ENCODE measurements around the gene RANBP9. TPM values are rescaled to one million over a fixed set of nuclear protein-coding genes. Genes with fewer than 3 reads are reported as not detected.

Gene RANBP9
- total RNA-seq, 1 donor from 2014 or later: 42.1 TPM

GRCh38 chr6:13638014-13638413 lies 73.6 kb downstream of the RANBP9 start:
- FAIRE-seq: no peak
- no peak overlapping the region for H3K27ac Mint-ChIP-seq (ENCODE audit: unreplicated experiment)

GRCh38 chr6:13635948-13636658 lies 75.5 kb downstream of the RANBP9 start:
- no peak overlapping the region for H3K4me3 Mint-ChIP-seq (ENCODE audit: unreplicated experiment)
- H3K9ac ChIP-seq (ENCODE audit: low read length): no peak overlapping the region
- no peaks in the 10 kb centered on the region for H4K20me1 ChIP-seq (ENCODE audit: insufficient read depth, low read length)
- H3K4me3 ChIP-seq (ENCODE audit: insufficient read depth, low read depth, low read length): no peak overlapping the region
- H3K79me2 ChIP-seq (ENCODE audit: insufficient read depth, low read length): no peaks in the 10 kb centered on the region
- H3K27ac Mint-ChIP-seq (ENCODE audit: unreplicated experiment): no peak overlapping the region
- peaks cover 6% of the 10 kb centered on the region for H3K36me3 Mint-ChIP-seq (ENCODE audit: low read depth, unreplicated experiment)
- H3K27me3 Mint-ChIP-seq (ENCODE audit: low read depth, unreplicated experiment): no peaks in the 10 kb centered on the region
- no peak overlapping the region for H2AFZ ChIP-seq (ENCODE audit: low read depth, low read length)
- no peaks in the 10 kb centered on the region for H3K27me3 ChIP-seq (ENCODE audit: insufficient read depth, low read length)
- FAIRE-seq (no peak), DNase-seq (ENCODE audit: low read depth) (no peak)
- H3K36me3 ChIP-seq (ENCODE audit: insufficient read depth, low read length): peaks cover 13% of the 10 kb centered on the region
- no peaks in the 10 kb centered on the region for H3K4me1 ChIP-seq (ENCODE audit: insufficient read depth, low read length)
- H3K4me2 ChIP-seq (ENCODE audit: low read length): no peak overlapping the region
- no peaks in the 10 kb centered on the region for H3K9me3 Mint-ChIP-seq (ENCODE audit: unreplicated experiment)
- TF ChIP-seq EZH2 (IDR thresholded peaks at IDR 0.05; ENCODE audit: insufficient read depth, low read length) (no peak), CTCF (IDR thresholded peaks at IDR 0.05; ENCODE audit: insufficient read depth, low read depth, low read length) (no peak)
- H3K27ac ChIP-seq (ENCODE audit: low read depth, low read length): no peak overlapping the region
- H3K4me1 Mint-ChIP-seq (ENCODE audit: low read depth, unreplicated experiment): no peaks in the 10 kb centered on the region
- no peaks in the 10 kb centered on the region for H3K9me3 ChIP-seq (ENCODE audit: insufficient read depth, low read depth, low read length)

More at GRCh38 chr6:13638014-13638413, 73.6 kb downstream of the RANBP9 start:
- Histone ChIP-seq H3K36me3 (ENCODE audit: insufficient read depth, low read length) (peaks cover 5% of the 10 kb centered on the region), H3K27ac (ENCODE audit: low read depth, low read length) (no peak overlapping the region), H3K4me3 (ENCODE audit: insufficient read depth, low read depth, low read length) (no peak overlapping the region), H3K9me3 (ENCODE audit: insufficient read depth, low read depth, low read length) (no peaks in the 10 kb centered on the region), H3K9ac (ENCODE audit: low read length) (no peak overlapping the region), H3K27me3 (ENCODE audit: insufficient read depth, low read length) (no peaks in the 10 kb centered on the region), H3K4me1 (ENCODE audit: insufficient read depth, low read length) (no peaks in the 10 kb centered on the region), H3K79me2 (ENCODE audit: insufficient read depth, low read length) (no peaks in the 10 kb centered on the region), H3K4me2 (ENCODE audit: low read length) (no peak overlapping the region), H2AFZ (ENCODE audit: low read depth, low read length) (no peak overlapping the region), H4K20me1 (ENCODE audit: insufficient read depth, low read length) (no peaks in the 10 kb centered on the region)
- TF ChIP-seq CTCF (IDR thresholded peaks at IDR 0.05; ENCODE audit: insufficient read depth, low read depth, low read length) (no peak), EZH2 (IDR thresholded peaks at IDR 0.05; ENCODE audit: insufficient read depth, low read length) (no peak)
- Mint-ChIP-seq H3K4me1 (ENCODE audit: low read depth, unreplicated experiment) (no peaks in the 10 kb centered on the region), H3K36me3 (ENCODE audit: low read depth, unreplicated experiment) (peaks cover 4% of the 10 kb centered on the region), H3K4me3 (ENCODE audit: unreplicated experiment) (no peak overlapping the region), H3K27me3 (ENCODE audit: low read depth, unreplicated experiment) (no peaks in the 10 kb centered on the region), H3K9me3 (ENCODE audit: unreplicated experiment) (no peaks in the 10 kb centered on the region)
- DNase-seq (ENCODE audit: low read depth): no peak

GRCh38 chr6:13633343-13633742 lies 78.3 kb downstream of the RANBP9 start:
- TF ChIP-seq EZH2 (IDR thresholded peaks at IDR 0.05; ENCODE audit: insufficient read depth, low read length): no peak
- TF ChIP-seq CTCF (IDR thresholded peaks at IDR 0.05; ENCODE audit: insufficient read depth, low read depth, low read length): no peak
- no peak overlapping the region for H3K4me3 Mint-ChIP-seq (ENCODE audit: unreplicated experiment)
- no peak overlapping the region for H3K9ac ChIP-seq (ENCODE audit: low read length)
- H3K4me2 ChIP-seq (ENCODE audit: low read length): no peak overlapping the region
- no peaks in the 10 kb centered on the region for H3K27me3 ChIP-seq (ENCODE audit: insufficient read depth, low read length)
- H3K4me3 ChIP-seq (ENCODE audit: insufficient read depth, low read depth, low read length): no peak overlapping the region
- no peak for FAIRE-seq
- peaks cover 6% of the 10 kb centered on the region for H3K36me3 Mint-ChIP-seq (ENCODE audit: low read depth, unreplicated experiment)
- H3K4me1 ChIP-seq (ENCODE audit: insufficient read depth, low read length): no peaks in the 10 kb centered on the region
- H4K20me1 ChIP-seq (ENCODE audit: insufficient read depth, low read length): no peaks in the 10 kb centered on the region
- H3K27me3 Mint-ChIP-seq (ENCODE audit: low read depth, unreplicated experiment): no peaks in the 10 kb centered on the region
- H3K79me2 ChIP-seq (ENCODE audit: insufficient read depth, low read length): no peaks in the 10 kb centered on the region
- no peak overlapping the region for H3K27ac ChIP-seq (ENCODE audit: low read depth, low read length)
- H3K9me3 ChIP-seq (ENCODE audit: insufficient read depth, low read depth, low read length): no peaks in the 10 kb centered on the region
- no peak overlapping the region for H2AFZ ChIP-seq (ENCODE audit: low read depth, low read length)
- peaks cover 4% of the 10 kb centered on the region for H3K4me1 Mint-ChIP-seq (ENCODE audit: low read depth, unreplicated experiment)
- H3K9me3 Mint-ChIP-seq (ENCODE audit: unreplicated experiment): no peaks in the 10 kb centered on the region
- peaks cover 13% of the 10 kb centered on the region for H3K36me3 ChIP-seq (ENCODE audit: insufficient read depth, low read length)
- no peak for DNase-seq (ENCODE audit: low read depth)
- H3K27ac Mint-ChIP-seq (ENCODE audit: unreplicated experiment): no peak overlapping the region
